Measurements from ENCODE around the gene HLA-DPB1. TPM values are rescaled to one million over a fixed set of nuclear protein-coding genes. Genes with fewer than 3 reads are reported as not detected.
A peak's percentile ranks its signal among the peaks of the same experiment; 100 is the strongest.
"Not testable (repeated sequence)": the region's sequence is repeated elsewhere in the genome, so short reads cannot be mapped to it uniquely, and the experiment has no call there.

HLA-DPB1 gene
- total RNA-seq (2014; rRNA removed; shearing (Covaris generic)) = 12.7 and 33.5 TPM in 2 replicates
- polyA plus RNA-seq (2015; cell fraction: cytosol; rRNA removed) = 11.7 and 14.2 TPM in 2 replicates
- 7.1 and 16.0 TPM in 2 replicates for polyA plus RNA-seq (2015; cell fraction: nucleus; rRNA removed)

- peak; percentile 59 for DNase-seq (ENCODE audit: low read depth)
These were observed at the start of gene HLA-DPB1 for GRCh38 chr6:33075568-33076405. Gene HLA-DPB1, plus strand, starts transcription at chr6:33075990. Its CDS starts 52 bp downstream, at chr6:33076042.

- DNase-seq (ENCODE audit: low read depth) = no peak
These were observed 47.5 kb upstream of the HLA-DPB1 start for GRCh38 chr6:33028220-33028849.

- peak; percentile 3 for DNase-seq (ENCODE audit: low read depth)
These were observed 46.2 kb upstream of the HLA-DPB1 start for GRCh38 chr6:33029328-33030184.

GRCh38 chr6:33030245-33030644 lies 45.5 kb upstream of the HLA-DPB1 start:
- DNase-seq (ENCODE audit: low read depth) = no peak

GRCh38 chr6:33034554-33034953 lies 41.2 kb upstream of the HLA-DPB1 start:
- DNase-seq (ENCODE audit: low read depth) = no peak

- no peak for DNase-seq (ENCODE audit: low read depth)
These were observed 39.3 kb upstream of the HLA-DPB1 start for GRCh38 chr6:33036535-33036934.

GRCh38 chr6:33040157-33040556 lies 35.6 kb upstream of the HLA-DPB1 start:
- DNase-seq (ENCODE audit: low read depth) = no peak

- no peak for DNase-seq (ENCODE audit: low read depth)
These were observed 26.3 kb upstream of the HLA-DPB1 start for GRCh38 chr6:33049323-33050013.

- DNase-seq (ENCODE audit: low read depth) = no peak
These were observed 25.6 kb upstream of the HLA-DPB1 start for GRCh38 chr6:33050014-33050810.

- DNase-seq (ENCODE audit: low read depth) = no peak
These were observed 23.2 kb upstream of the HLA-DPB1 start for GRCh38 chr6:33052627-33053026.

- DNase-seq (ENCODE audit: low read depth) = no peak
These were observed 22.6 kb upstream of the HLA-DPB1 start for GRCh38 chr6:33053230-33053629.

- DNase-seq (ENCODE audit: low read depth) = no peak
These were observed 18.3 kb upstream of the HLA-DPB1 start for GRCh38 chr6:33057222-33058150.

GRCh38 chr6:33061987-33062386 lies 13.8 kb upstream of the HLA-DPB1 start:
- DNase-seq (ENCODE audit: low read depth) = peak; percentile 57

GRCh38 chr6:33063435-33063834 lies 12.4 kb upstream of the HLA-DPB1 start:
- DNase-seq (ENCODE audit: low read depth) = not testable (repeated sequence)

GRCh38 chr6:33064723-33065122 lies 11.1 kb upstream of the HLA-DPB1 start:
- DNase-seq (ENCODE audit: low read depth) = peak; percentile 3

GRCh38 chr6:33065312-33065711 lies 10.5 kb upstream of the HLA-DPB1 start:
- DNase-seq (ENCODE audit: low read depth) = no peak

- DNase-seq (ENCODE audit: low read depth) = no peak
These were observed 8.8 kb upstream of the HLA-DPB1 start for GRCh38 chr6:33066917-33067521.

GRCh38 chr6:33069021-33069738 lies 6.6 kb upstream of the HLA-DPB1 start:
- DNase-seq (ENCODE audit: low read depth) = no peak

Data from HT1080 (cell line).